Measurements from ENCODE around the gene MIOS. TPM values are rescaled to one million over a fixed set of nuclear protein-coding genes. Genes with fewer than 3 reads are reported as not detected.
A peak's percentile ranks its signal among the peaks of the same experiment; 100 is the strongest.

The MIOS gene
- total RNA-seq, 2 experiments from 2014 or later, result 41.7 to 45.7 TPM

DNA sequence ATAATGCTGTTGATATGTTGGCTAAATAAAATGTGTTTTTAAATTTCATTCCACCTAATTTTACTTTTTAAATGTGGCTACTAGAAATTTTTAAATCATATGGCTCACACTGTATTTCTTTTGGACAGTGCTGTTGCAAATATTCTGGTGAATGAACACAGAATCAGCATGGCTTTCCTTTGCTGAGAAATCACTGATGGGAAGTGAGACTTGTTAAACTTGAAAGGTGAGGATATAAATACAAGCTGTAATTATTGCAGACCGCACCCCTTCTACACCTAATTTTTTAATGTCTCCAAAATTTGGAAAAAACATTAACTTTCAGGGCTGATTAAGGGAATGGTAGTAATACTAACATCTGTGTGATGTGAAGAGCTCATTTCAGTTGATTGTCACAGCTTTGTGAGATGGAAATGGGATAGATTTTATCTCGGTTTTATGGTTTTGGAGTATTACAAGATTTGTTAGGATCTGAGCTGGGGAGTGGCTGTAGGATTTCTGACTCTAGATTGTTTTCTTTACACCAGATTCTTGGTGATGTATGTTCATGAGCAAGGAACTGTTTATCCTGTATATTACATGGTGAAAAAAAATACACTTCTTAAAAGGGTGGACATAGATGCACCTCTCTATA is 1.3 kb downstream of the MIOS start:
- CTCF ChIA-PET, result interaction anchor here (0.7 to 1.3 kb wide), 3 partner anchors 15 to 466 kb away, joined by 3 to 4 read pairs (median 3); no protein-coding TSS in a partner anchor
- POLR2A ChIA-PET, result interaction anchor here (2.0 kb wide), 1 partner anchor 73 kb away, joined by 6 read pairs; the partner anchor contains the start of gene UMAD1
- peaks cover 36% of the 10 kb centered on the region for H3K36me3 Mint-ChIP-seq (ENCODE audit: low read depth)
- no peaks in the 10 kb centered on the region for H3K9me3 Mint-ChIP-seq (ENCODE audit: low read depth)
- H3K27me3 Mint-ChIP-seq, result no peaks in the 10 kb centered on the region
- peak overlapping the region; percentile 83 for H3K4me3 Mint-ChIP-seq
- peak overlapping the region; percentile 90 for H3K27ac Mint-ChIP-seq
- intact Hi-C loops (cut with DNase I, micrococcal nuclease), result loop anchor here (2.0 to 10.0 kb wide), 6 partner anchors 311 to 933 kb away; partner anchors contain the start of genes C1GALT1 (in 1 of the 2), GLCCI1 (in 1 of the 2) and ZNF316 (in 1 of the 2)
- ATAC-seq (no peak), DNase-seq (no peak)
- peaks cover 37% of the 10 kb centered on the region for H3K4me1 Mint-ChIP-seq

DNA sequence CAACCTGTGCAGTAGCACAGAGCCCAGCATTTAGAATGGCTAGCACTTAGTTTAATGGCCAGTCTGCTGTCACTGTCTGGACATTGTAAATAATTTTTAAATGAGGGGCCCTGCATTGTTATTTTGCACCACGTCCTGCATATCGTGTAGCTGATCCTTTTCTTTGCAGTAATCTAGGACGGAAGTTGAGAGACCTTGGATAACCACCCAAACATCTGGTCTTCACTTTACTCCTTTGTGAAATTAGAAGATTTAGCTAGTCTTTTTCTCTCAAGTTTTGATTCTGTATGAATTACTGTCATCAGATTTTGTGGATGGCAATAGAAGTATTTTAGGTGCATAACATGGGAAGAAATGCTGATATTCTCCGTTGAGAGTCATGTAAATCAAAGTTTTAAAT is 1.9 kb downstream of the MIOS start:
- H3K4me3 Mint-ChIP-seq, result peak overlapping the region; percentile 83
- no peak for DNase-seq
- no peaks in the 10 kb centered on the region for H3K9me3 Mint-ChIP-seq (ENCODE audit: low read depth)
- H3K27me3 Mint-ChIP-seq, result no peaks in the 10 kb centered on the region
- CTCF ChIA-PET, result interaction anchor here (0.6 to 1.3 kb wide), 4 partner anchors 14 to 466 kb away, joined by 3 to 4 read pairs (median 3); no protein-coding TSS in a partner anchor
- H3K27ac Mint-ChIP-seq, result peak overlapping the region; percentile 90
- POLR2A ChIA-PET, result interaction anchor here (2.0 kb wide), 1 partner anchor 72 kb away, joined by 6 read pairs; the partner anchor contains the start of gene UMAD1
- peaks cover 41% of the 10 kb centered on the region for H3K36me3 Mint-ChIP-seq (ENCODE audit: low read depth)
- ATAC-seq, result no peak
- intact Hi-C loops (cut with DNase I, micrococcal nuclease), result loop anchor here (5.0 to 10.0 kb wide), 5 partner anchors 311 to 934 kb away; partner anchors contain the start of genes GLCCI1 (in 1 of the 2) and ZNF316 (in 1 of the 2)
- H3K4me1 Mint-ChIP-seq, result peaks cover 42% of the 10 kb centered on the region

DNA sequence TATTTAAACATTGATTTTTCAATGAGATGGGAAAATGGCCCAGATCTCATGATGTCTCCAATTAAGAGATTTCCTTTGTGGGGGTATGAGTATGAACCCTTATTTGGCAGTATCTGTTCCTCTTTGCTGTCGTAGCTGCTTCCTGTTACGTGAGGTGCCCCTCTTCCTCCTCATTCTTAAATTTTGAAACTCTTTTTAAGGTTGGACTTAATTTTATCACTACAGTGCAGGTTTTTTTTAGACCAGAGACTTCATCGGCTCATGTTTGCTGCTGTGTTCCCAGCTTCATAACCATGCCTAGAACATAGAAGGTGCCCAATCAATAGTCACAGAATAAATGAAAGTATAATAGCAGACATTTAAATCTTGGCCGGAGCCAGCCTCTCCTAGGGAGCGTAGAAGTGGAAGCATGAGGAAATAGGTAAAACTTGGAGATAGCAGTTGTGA is 2.4 kb downstream of the MIOS start:
- CTCF ChIA-PET, result interaction anchor here (0.6 to 1.3 kb wide), 3 partner anchors 14 to 466 kb away, joined by 3 to 4 read pairs (median 3); no protein-coding TSS in a partner anchor
- H3K4me1 Mint-ChIP-seq, result peaks cover 46% of the 10 kb centered on the region
- peaks cover 47% of the 10 kb centered on the region for H3K36me3 Mint-ChIP-seq (ENCODE audit: low read depth)
- DNase-seq (no peak), ATAC-seq (peak; percentile 20)
- POLR2A ChIA-PET, result interaction anchor here (2.0 kb wide), 1 partner anchor 72 kb away, joined by 6 read pairs; the partner anchor contains the start of gene UMAD1
- H3K4me3 Mint-ChIP-seq, result peak overlapping the region; percentile 83
- H3K9me3 Mint-ChIP-seq (ENCODE audit: low read depth), result no peaks in the 10 kb centered on the region
- no peaks in the 10 kb centered on the region for H3K27me3 Mint-ChIP-seq
- peak overlapping the region; percentile 90 for H3K27ac Mint-ChIP-seq
- intact Hi-C loops (cut with DNase I, micrococcal nuclease), result loop anchor here (5.0 to 10.0 kb wide), 5 partner anchors 312 to 934 kb away; partner anchors contain the start of genes GLCCI1 (in 1 of the 2) and ZNF316 (in 1 of the 2)

DNA sequence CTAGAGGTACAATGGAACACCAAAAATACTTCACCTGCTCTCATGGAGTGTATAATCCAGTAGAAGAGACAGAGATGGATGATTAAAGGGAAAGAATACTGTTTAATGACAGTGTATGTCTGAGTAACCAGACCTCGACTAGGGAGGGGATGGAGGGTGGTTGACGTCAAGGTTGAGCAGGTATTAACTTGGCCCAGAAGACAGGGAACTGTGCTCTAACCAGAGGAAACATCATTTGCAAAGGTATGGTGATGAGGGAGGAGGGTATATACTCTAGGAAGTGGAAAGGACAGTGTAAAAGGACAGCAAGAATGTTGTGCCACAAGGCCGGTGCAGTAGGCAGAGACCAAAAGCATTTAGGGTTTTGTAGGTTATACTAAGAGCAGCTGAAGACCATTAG is 2.9 kb downstream of the MIOS start:
- no peaks in the 10 kb centered on the region for H3K9me3 Mint-ChIP-seq (ENCODE audit: low read depth)
- ATAC-seq, result no peak
- intact Hi-C loops (cut with DNase I, micrococcal nuclease), result loop anchor here (5.0 to 10.0 kb wide), 5 partner anchors 312 to 935 kb away; partner anchors contain the start of genes GLCCI1 (in 1 of the 2) and ZNF316 (in 1 of the 2)
- H3K4me3 Mint-ChIP-seq, result peak overlapping the region; percentile 83
- no peak for DNase-seq
- ChIA-PET CTCF (no interaction called here), POLR2A (no interaction called here)
- peak overlapping the region; percentile 90 for H3K27ac Mint-ChIP-seq
- peaks cover 50% of the 10 kb centered on the region for H3K36me3 Mint-ChIP-seq (ENCODE audit: low read depth)
- H3K4me1 Mint-ChIP-seq, result peaks cover 46% of the 10 kb centered on the region
- no peaks in the 10 kb centered on the region for H3K27me3 Mint-ChIP-seq

DNA sequence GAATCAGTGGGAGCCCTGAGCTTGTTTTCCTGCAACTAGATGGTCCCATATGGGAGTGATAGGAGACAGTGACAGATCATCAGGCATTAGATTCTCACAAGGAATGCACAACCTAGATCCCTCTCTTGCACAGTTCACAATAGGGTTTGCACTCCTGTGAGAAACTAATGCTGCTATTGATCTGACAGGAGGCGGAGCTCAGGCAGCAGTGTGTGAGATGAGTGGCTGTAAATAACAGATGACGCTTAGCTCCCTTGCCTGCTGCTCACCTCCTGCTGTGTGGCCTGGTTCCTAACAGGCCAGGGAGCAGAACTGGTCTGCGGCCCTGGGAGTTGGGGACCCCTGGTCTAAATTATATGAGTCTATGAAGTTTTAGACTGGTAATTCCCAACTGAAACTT is 3.9 kb downstream of the MIOS start:
- H3K36me3 Mint-ChIP-seq (ENCODE audit: low read depth), result peaks cover 50% of the 10 kb centered on the region
- no peak for ATAC-seq
- peaks cover 46% of the 10 kb centered on the region for H3K4me1 Mint-ChIP-seq
- no peak for DNase-seq
- H3K4me3 Mint-ChIP-seq, result no peak overlapping the region
- POLR2A ChIA-PET, result interaction anchor here (0.7 kb wide), 1 partner anchor 190 kb away, joined by 3 read pairs; no protein-coding TSS in a partner anchor
- H3K27me3 Mint-ChIP-seq, result no peaks in the 10 kb centered on the region
- no peak overlapping the region for H3K27ac Mint-ChIP-seq
- no peaks in the 10 kb centered on the region for H3K9me3 Mint-ChIP-seq (ENCODE audit: low read depth)
- CTCF ChIA-PET, result no interaction called here
- intact Hi-C loops (cut with DNase I, micrococcal nuclease), result no loop called here

DNA sequence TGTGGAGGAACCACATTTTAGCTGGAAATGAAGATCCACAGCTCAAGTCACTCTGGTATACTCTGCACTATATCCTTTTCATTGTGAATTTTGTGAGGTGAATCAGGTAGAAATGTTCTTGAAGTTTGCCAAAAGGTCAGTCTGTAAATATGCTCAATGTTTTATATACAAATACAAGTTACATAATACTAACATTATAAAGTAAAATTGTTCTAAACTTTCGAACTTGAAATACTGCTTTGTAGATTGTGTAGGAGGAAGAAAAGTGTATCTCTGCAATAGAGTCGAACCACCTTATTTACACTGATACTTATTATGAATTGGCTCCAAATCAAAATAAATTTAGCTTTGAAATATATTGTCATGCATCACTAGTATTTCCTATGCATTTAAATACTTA is 7.0 kb downstream of the MIOS start:
- Mint-ChIP-seq H3K9me3 (ENCODE audit: low read depth) (no peaks in the 10 kb centered on the region), H3K4me3 (no peak overlapping the region), H3K36me3 (ENCODE audit: low read depth) (peaks cover 43% of the 10 kb centered on the region), H3K27ac (no peak overlapping the region), H3K4me1 (peaks cover 38% of the 10 kb centered on the region), H3K27me3 (no peaks in the 10 kb centered on the region)
- DNase-seq (no peak), ATAC-seq (no peak)
- intact Hi-C loops (cut with DNase I, micrococcal nuclease), result no loop called here
- CTCF ChIA-PET, result no interaction called here
- POLR2A ChIA-PET, result no interaction called here

DNA sequence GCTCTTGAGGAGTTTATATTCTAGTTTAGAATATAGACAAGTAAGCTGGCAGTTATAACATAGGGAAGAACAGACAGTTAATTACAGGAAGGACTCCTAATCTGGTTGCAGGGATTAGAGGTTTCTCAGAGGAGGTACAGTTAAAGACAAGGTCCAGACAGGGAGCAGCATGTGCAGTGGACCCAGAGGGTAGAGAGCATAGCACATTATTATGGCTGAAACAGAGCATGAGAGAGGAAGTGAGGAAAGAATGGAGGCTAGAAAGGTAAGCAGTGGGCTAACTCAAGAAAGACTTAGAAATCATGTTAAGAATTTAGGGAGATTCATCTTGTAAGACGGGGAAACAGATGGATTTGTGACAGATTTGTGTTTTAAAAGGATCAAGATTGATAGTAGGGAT is 9.7 kb downstream of the MIOS start:
- Mint-ChIP-seq H3K9me3 (ENCODE audit: low read depth) (no peaks in the 10 kb centered on the region), H3K4me1 (peaks cover 17% of the 10 kb centered on the region)
- CTCF ChIA-PET, result interaction anchor here (2.0 kb wide), 1 partner anchor 152 kb away, joined by 5 read pairs; no protein-coding TSS in a partner anchor

DNA sequence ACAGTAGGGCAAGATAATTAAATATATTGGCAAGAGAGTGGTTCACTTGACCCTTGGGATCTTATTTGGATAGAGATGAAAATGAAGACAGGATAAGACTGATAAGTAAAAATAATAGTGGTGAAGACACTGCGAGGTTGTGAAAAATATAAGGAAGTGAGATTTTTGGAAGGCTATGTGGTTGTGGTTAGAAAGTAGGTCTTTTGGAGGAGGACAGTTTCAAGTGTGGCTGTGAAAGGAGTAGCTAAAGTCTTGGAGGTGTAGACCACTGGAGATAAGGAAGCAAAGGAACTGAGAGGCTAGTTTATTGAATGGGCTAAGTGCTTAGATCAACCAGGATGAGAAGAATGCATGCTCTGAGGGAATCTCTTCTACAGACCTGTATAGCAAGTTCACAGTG is 11.2 kb downstream of the MIOS start:
- intact Hi-C loops (cut with DNase I, micrococcal nuclease), result no loop called here
- peaks cover 11% of the 10 kb centered on the region for H3K4me1 Mint-ChIP-seq
- DNase-seq (no peak), ATAC-seq (no peak)
- H3K36me3 Mint-ChIP-seq (ENCODE audit: low read depth), result peaks cover 18% of the 10 kb centered on the region
- H3K27me3 Mint-ChIP-seq, result no peaks in the 10 kb centered on the region
- POLR2A ChIA-PET, result no interaction called here
- H3K4me3 Mint-ChIP-seq, result no peak overlapping the region
- no peak overlapping the region for H3K27ac Mint-ChIP-seq
- CTCF ChIA-PET, result interaction anchor here (0.7 to 1.7 kb wide), 2 partner anchors 19 to 34 kb away, joined by 3 read pairs; no protein-coding TSS in a partner anchor
- no peaks in the 10 kb centered on the region for H3K9me3 Mint-ChIP-seq (ENCODE audit: low read depth)

More for the DNA sequence above, 9.7 kb downstream of the MIOS start:
- H3K36me3 Mint-ChIP-seq (ENCODE audit: low read depth), result peaks cover 22% of the 10 kb centered on the region
- H3K4me3 Mint-ChIP-seq, result no peak overlapping the region
- no peaks in the 10 kb centered on the region for H3K27me3 Mint-ChIP-seq
- ATAC-seq, result no peak
- H3K27ac Mint-ChIP-seq, result no peak overlapping the region
- intact Hi-C loops (cut with DNase I, micrococcal nuclease), result no loop called here
- POLR2A ChIA-PET, result no interaction called here
- DNase-seq, result no peak

DNA sequence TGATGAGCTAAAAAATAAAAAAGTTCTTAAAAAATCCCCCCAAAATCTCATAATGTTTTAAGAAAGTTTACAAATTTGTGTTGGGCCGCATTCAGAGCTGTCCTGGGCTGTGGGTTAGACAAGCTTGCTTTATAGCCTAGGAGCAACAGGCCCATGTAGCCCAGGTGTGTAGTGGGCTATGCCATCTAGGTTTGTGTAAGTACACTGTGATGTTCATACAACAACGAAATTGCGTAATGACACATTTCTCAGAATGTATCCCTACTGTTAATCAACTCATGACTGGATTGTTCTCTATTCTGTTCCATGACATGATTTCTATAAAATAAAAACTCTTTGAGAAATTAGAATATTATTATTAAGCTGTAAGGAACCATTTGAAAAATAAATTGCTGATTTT is 13.0 kb downstream of the MIOS start:
- Mint-ChIP-seq H3K36me3 (ENCODE audit: low read depth) (peaks cover 2% of the 10 kb centered on the region), H3K9me3 (ENCODE audit: low read depth) (no peaks in the 10 kb centered on the region), H3K27ac (no peak overlapping the region), H3K4me3 (no peak overlapping the region), H3K27me3 (no peaks in the 10 kb centered on the region), H3K4me1 (no peaks in the 10 kb centered on the region)
- intact Hi-C loops (cut with DNase I, micrococcal nuclease), result no loop called here
- ChIA-PET POLR2A (no interaction called here), CTCF (interaction anchor here (0.6 to 1.7 kb wide), 3 partner anchors 21 to 289 kb away, joined by 3 read pairs; no protein-coding TSS in a partner anchor)
- ATAC-seq (no peak), DNase-seq (no peak)

DNA sequence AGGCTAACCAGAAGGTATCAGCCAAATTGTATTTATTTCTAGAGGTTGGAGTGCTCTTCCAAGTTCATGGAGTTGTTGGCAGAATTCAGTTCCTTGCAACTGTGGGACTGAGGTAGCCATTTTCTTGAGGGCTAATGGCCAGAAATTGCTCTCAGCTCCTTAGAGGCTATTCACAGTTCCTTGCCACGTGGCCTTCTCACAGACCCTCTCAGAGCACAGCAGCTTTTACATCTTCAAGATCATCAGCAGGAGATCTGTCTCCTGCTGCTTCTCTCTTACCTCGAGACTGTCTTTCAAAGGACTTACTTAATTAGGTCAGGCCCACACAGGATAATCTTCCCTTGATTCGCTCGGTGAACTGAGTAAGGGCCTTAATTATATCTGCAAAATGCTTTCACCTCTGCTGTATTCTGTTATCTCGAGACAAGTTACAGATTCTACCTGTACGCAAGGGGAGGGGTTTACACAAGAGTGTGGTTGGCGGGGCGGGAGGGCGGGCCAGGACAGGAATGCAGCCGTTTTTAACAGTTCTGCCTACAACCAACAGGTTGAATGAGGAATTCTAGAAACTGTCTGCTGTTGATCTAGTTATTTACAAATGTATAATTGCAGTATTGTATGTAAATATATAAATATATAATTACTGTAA is 15.0 kb downstream of the MIOS start:
- Mint-ChIP-seq H3K9me3 (ENCODE audit: low read depth) (no peaks in the 10 kb centered on the region), H3K27me3 (no peaks in the 10 kb centered on the region), H3K36me3 (ENCODE audit: low read depth) (peaks cover 5% of the 10 kb centered on the region), H3K4me1 (no peaks in the 10 kb centered on the region), H3K27ac (no peak overlapping the region), H3K4me3 (no peak overlapping the region)
- ChIA-PET CTCF (no interaction called here), POLR2A (no interaction called here)
- intact Hi-C loops (cut with DNase I, micrococcal nuclease), result no loop called here
- DNase-seq (no peak), ATAC-seq (no peak)

DNA sequence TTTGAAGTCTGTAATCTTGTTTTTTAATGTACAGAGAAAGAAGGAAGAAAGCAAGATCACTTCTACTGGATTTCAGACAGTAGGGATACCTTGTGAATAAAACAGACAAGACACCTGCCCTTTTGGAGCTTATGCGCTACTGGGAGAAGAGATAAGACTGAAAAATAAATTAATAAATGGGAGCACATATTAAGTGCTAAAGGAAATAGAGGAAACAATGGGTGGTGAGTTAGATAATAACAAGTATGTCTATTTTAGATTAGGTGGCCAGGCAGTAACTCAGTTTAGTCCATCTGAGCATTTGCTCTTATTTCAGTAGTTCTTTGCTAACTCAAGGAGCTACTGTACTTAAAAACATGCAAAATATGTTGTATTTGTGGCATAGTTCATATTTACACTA is 15.9 kb downstream of the MIOS start:
- ChIA-PET POLR2A (no interaction called here), CTCF (interaction anchor here (0.9 to 1.2 kb wide), 3 partner anchors 13 to 33 kb away, joined by 4 read pairs; no protein-coding TSS in a partner anchor)
- intact Hi-C loops (cut with DNase I, micrococcal nuclease), result no loop called here
- Mint-ChIP-seq H3K4me1 (no peaks in the 10 kb centered on the region), H3K27me3 (no peaks in the 10 kb centered on the region), H3K27ac (no peak overlapping the region), H3K4me3 (no peak overlapping the region), H3K36me3 (ENCODE audit: low read depth) (peaks cover 5% of the 10 kb centered on the region), H3K9me3 (ENCODE audit: low read depth) (no peaks in the 10 kb centered on the region)
- DNase-seq (no peak), ATAC-seq (no peak)

Measured in activated CD4-positive, alpha-beta T cell treated with anti-CD3 and anti-CD28 coated beads for 36 hours (primary cell).